ENCODE results near the gene SCMH1.

SCMH1 gene

DNA sequence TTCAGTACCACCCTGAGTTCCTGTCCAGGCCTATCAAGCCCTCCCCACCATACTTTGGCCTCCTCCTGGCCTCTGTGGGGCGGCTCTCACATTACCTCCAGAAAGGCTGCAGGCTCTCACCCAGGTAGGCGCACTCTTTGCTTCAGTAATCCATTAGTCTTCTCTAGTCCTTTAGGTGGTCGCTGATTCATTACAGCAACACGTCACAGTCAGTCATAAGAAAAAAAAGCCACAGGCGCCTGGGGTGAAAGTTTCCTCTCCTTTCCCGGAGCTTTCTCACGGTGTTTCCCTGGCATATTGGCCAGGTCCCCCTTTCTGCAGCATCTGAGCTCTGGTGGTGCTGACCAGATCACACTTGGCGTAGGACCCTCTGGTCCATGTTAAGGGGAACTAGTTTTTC is 232.6 kb downstream of the SCMH1 start:
- DNase-seq (ENCODE audit: low read depth in 2 of 3, low spot score in 1 of 3): no peak

DNA sequence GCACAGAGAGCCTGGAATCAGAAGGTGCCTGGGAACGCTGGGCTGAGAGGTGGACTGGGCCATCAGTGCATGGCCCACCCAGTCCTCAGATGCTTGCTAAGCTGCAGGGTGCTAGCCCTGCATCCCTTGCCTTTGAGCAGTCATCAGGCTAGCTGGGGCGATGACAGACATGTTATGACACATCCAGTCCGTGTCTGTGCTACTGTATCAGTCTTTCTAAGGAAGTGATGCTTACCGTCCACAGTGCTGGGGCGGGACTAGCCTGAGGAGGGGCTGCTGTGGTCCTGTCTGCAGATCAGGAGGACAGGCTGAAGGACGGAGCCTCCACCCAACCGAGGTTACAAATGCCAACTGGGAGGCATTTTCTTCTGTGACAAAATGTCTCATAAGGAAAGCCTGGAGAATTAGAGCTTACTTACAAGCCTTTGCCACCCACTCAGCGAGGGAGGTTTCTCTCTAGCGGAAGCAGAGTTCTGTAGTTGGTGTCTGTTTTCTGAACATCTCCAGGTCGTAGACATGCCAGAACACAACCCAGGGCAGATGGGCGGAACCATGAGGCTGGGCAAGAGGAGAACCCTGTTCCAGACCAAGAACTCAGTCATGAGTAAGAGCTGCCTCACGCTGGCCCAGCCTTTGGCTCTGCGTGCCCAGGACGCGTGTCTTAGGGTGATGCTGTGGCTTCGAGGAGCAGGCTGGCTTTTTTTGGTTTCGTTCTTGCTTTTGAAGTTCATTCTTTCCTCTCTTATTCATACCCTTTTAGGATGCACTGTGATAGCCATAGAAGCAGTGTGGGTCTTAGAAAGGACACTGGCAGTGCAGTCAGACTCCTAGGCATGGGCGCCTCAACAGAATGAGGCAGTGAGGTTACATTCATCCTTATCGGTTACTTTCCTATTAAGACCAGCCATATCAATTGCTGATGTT is 234.9 kb downstream of the SCMH1 start:
- DNase-seq (ENCODE audit: low read depth in 2 of 3, low spot score in 1 of 3): no peak

DNA sequence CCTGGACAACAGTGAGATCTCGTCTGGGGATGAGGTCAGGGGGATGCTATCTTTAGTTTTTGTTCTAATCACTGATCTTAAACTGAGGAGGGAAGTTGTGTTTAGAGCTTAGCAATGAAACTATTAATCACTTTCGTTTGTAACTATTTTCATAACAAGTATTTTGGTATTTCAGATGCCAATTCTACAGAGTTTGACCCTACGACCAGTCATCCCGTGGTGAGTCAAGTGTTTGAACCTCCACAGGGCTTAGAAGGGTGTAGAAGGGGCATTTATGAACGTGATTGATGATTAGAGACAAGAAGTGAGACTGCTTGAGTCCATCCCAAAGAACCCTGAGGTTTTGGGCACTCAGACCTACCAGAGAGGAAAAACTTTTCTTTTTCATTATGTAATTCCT is 236.2 kb downstream of the SCMH1 start:
- no peak for DNase-seq (ENCODE audit: low read depth in 2 of 3, low spot score in 1 of 3)

DNA sequence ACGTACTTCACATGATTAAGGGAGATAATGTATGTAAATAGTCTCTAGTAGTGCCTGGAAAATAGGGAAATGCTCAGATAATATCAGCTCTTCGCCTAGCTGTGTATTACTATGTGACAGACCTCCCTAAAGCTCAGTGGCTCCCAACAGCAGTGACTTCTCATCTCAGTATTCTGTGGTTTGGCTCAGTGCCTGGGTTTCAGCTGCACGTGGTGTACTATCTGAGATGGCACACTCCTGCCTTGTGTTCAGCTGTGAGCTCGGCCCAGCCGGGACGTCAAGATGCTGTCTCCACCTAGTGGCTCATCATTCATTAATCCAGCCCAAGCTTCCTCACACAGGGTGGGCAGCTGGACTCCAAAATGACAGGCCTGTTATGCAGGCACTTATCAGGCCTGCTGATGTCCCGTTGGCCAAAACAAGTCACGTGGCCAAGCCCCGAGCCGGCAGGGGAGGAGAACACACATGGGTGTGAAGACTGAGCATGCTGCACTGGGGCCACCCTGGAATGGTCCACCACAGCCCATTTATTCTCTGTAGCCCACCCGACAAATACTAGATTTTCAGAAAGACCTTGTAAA is 238.4 kb downstream of the SCMH1 start:
- DNase-seq (ENCODE audit: low read depth in 2 of 3, low spot score in 1 of 3): peak; percentile 81 to 87 (median 82)

DNA sequence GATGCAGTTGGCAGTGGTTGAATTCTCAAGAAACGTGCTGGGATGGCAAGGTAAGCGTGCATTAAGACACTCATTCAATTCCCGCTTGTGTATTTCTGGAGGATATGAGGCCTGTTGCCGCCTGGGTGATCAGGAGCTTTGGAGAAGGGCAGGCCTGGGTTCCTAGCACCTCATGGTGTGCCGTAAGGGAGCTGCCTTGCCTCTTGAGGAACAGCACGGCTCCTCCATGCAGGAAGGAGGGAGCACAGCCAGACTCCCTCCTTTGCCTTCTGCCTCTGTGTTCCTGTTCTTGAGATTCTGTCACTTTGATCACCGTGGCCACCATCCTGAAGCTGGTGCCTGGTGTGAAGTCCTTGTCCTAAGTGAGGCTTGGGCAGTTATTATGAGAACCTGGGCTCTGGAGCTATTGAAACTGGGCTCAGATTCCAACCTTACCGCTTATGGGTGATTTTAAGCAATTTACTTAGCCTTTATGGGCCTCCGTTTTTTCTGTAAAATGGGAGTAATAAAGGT is 238.9 kb downstream of the SCMH1 start:
- DNase-seq (ENCODE audit: low read depth in 2 of 3, low spot score in 1 of 3): no peak

DNA sequence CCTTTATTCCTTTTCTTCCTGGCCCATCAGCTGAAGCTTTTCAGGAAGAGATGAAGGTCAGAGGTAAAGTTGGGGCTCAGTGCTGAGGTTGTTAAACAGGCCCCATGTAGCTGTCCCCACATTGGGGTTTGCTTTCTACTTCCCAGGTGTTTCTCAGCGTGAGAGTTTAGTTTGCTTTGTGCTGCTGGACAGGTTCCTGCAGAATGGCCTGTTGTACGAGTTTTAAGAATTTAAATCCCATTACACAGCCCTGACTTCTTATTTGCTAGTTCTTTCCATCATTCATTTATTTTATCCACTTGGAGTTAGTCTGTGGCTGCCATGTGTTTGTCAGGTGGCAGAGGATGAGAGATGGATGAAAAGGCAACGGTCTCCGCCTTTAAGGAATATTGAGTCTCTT is 243.4 kb downstream of the SCMH1 start:
- no peak for DNase-seq (ENCODE audit: low read depth in 2 of 3, low spot score in 1 of 3)

DNA sequence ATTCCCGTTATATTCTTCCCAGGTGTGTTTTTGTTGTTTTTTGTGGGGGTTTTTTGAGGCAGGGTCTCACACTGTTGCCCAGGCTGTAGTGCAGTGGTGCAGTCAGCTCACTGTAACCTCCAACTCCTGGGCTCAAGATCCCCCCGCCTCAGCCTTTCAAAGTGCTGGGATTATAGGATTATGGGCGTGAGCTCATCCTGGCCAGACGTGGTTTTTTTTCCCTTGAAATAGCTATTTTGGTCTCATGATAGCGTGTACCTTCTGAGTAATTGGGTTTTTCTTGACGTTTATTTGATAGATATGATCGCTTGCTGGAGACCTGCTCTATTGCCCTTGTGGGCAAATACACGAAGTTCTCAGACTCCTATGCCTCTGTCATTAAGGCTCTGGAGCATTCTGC is 245.0 kb downstream of the SCMH1 start:
- no peak for DNase-seq (ENCODE audit: low read depth in 2 of 3, low spot score in 1 of 3)

DNA sequence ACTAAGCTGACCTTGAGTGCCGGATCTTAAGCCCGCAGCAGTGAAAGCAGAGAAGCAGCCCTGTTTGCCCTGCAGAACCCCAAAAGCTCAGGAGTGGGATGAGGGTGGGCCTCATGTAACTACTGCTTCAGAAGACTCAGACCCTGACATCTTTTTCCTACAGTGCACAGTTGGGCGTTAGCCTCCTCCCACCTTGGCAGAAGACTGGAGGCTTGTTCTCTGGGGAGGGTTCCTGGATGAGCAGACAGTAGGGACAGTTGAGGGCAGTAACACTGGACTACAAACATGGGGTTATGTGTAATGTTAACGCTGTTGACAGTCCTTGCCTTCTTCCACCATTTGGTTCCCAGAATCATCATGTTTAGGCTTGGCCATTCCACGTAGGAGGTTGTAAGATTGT is 253.0 kb downstream of the SCMH1 start:
- DNase-seq (ENCODE audit: low read depth in 2 of 3, low spot score in 1 of 3): no peak

DNA sequence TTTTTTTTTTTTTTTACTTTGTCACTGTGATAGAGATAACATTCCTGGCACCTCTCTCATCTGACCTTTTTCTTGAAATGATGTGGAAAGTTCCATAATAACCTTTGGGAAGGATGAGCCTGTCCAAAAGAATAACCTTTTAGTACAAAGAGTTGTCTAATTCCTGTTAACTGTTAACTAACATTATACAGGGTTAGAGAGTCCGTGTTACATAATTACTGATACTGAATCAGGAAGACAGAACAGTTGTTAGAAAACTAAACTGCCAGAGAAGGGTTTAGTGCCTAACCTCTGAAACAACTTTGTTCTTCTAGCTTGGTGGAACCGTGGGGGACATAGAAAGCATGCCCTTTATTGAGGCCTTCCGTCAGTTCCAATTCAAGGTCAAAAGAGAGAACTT is 253.8 kb downstream of the SCMH1 start:
- no peak for DNase-seq (ENCODE audit: low read depth in 2 of 3, low spot score in 1 of 3)

DNA sequence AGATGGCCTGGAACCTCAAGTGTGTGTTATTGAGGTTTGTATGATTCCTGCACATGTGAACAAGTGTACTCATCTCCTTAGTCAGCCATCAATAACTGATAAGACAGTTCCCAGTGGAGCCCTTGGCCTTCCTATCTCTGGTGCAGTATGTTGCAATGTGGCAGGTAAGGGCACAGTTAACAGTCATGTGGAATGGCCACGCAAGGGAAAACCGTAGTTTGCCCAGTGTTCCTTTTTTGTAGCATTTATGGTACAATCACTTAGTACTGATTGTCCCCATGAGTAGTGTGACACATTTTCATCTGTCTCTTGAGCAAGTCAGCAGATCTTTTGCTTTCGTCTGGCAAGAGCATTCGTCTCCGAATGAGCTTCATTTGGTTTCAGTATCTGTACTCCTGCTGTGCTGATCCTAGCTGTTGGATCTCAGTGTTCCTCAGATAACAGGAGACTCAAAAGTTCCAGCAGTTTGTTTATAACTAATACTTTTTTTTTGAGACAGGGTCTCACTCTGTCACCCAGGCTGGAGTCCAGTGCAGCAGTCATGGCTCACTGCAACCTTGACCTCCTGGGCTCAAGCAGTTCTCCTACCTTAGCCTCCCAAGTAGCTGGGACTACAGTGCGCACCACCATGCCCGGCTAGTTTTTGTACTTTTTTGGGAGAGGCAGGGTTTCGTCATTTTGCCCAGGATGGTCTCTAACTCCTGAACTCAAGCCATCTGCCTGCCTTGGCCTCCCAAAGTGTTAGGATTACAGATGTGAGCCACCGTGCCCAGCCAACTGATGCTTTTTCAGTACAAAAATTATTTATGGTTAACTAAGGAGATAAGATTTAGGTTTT is 254.4 kb downstream of the SCMH1 start:
- DNase-seq (ENCODE audit: low read depth in 2 of 3, low spot score in 1 of 3): no peak

DNA sequence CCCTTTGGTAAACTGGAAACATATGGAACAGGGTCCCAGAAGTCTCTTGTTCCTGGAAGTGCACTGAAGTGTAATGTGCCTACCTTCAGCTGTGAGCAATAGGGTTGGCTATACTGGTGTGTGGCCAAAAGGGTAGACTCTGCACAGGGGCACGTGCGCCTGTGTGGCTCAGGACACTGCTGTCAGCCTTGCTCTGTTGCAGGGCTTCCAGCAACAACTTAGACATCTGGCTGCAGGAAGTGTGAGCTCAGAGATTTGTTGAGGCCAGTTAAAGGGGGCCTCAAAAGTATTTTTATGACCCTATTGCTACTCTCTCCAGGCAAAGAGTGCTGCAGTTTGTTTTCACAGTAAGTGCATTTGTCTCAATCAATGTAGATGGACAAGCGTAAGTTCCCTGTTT is 255.2 kb downstream of the SCMH1 start:
- DNase-seq (ENCODE audit: low read depth in 2 of 3, low spot score in 1 of 3): no peak

DNA sequence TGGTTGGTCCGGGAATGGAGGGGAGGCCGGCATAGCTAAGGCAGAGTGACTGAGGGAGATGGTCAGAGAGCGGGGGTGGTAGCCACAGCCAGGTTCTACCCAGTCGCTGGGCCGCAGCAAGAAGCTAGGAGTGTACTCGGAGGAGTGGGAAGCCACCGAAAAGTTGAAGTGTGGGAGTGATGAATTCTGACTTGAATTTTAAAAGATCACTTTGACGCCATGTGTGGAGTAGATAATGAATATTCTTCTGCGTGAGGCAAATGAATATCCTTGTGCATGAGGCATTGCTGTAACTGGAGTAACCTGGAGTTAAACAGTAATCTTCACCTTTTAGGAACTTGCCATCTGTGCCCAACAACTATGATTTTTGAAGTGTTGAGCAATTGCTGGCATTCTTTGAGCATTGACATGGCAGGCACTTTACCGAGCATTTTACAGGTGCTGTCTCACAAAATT is 255.8 kb downstream of the SCMH1 start:
- no peak for DNase-seq (ENCODE audit: low read depth in 2 of 3, low spot score in 1 of 3)

DNA sequence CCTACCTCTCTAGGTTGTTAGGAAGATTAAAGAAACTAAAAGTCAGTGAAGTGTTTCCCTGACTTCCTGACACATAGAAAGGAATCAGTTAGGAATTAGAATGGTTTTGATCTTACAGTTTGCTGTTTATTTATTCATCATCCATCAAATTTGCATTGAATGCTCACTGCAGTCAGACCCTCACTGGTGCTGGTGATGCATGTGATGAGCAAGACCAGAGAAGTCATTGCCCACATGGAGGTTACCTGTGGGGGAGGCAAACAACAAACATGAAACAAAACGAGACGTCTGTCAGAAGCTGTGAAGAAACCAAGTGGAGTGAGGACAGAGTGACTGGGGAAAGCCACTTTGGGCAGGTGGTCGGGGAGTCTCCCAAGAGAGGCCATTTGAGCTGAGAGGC is 256.2 kb downstream of the SCMH1 start:
- no peak for DNase-seq (ENCODE audit: low read depth in 2 of 3, low spot score in 1 of 3)

DNA sequence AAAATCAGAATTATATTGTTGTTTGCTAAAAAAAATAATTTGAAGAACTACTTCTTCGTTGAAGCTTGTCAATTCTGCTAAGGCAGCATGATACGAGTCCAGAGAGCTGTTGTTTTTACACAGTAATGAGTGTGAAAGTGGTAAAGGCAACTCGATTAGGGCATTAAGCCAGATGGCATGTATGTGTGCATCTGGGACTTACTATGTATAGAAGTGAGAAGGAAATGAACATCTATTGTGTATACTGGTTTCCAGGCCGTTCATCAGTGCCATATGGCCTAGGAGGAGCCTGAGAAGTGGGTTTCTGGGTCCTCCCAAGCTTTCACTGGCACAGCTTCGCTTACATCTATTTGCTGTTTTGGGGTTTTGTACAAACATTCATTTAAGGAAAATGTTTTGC is 256.9 kb downstream of the SCMH1 start:
- DNase-seq (ENCODE audit: low read depth in 2 of 3, low spot score in 1 of 3): no peak

DNA sequence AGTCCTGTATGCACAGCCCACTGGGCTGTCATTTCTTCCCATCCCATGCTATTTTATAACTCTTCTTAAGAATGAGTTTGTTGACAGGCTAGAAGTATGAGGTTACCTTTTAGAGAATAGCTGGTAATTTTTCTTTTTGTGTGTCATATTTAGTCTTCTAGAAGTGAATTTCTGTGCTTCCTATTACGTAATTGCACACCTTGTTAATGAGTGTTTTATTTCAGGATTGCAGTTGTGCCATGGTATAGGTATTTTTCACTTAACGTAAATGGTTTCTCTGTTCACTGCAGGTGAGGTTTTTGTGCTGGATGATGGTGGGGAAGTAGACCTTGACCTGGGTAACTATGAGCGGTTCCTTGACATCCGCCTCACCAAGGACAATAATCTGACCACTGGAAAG is 257.6 kb downstream of the SCMH1 start:
- no peak for DNase-seq (ENCODE audit: low read depth in 2 of 3, low spot score in 1 of 3)

DNA sequence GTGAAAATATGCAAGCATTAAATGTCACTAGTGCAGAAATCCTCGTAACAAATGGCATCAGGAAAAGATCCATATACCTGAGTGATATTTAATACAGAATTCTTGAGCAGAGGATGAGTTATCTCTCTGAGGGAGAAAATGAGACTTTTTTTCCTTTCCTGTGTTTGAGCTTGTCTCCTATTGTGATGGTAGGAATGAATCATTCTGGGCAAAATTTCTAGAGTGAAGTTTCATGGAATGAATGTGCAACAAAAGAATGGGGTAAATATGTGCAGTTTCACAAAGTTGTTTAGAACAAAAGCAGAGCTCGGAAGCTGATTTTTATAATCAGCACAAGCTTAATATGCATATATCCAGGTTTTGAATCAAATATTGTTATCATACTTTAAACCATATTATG is 258.0 kb downstream of the SCMH1 start:
- no peak for DNase-seq (ENCODE audit: low read depth in 2 of 3, low spot score in 1 of 3)

DNA sequence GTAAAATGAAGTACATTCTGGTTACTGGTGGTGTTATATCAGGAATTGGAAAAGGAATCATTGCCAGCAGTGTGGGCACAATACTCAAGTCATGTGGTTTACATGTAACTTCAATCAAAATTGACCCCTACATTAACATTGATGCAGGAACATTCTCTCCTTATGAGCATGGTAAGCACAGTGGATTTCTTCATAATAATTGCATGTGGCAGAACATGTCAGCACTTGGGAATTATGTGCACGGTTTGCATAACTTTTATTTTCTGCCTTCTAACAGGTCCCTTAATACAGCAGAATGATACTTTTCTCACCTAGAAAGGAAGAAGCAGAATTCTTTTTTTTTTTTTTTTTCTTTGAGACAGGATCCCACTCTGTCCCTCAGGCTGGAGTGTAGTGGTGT is 258.8 kb downstream of the SCMH1 start:
- DNase-seq (ENCODE audit: low read depth in 2 of 3, low spot score in 1 of 3): no peak

DNA sequence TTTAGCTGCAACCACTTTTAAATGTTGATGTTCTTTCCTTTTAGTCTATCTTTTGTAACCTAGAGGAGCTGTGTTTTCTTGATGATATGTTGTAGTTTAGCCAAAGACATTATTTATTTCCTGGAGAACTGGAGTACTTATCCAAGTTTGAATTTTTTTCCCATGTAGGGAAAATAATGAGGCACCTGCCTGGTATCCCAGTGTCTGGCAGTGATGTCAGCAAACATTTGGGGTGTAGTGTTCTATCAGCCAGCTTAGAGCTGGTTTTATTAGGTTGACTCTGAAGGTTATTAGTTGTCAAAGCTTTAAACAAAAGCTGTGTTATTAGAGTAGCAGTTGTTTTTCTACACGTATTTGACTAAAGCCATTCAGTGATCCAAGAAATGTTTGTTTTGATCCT is 259.4 kb downstream of the SCMH1 start:
- no peak for DNase-seq (ENCODE audit: low read depth in 2 of 3, low spot score in 1 of 3)

DNA sequence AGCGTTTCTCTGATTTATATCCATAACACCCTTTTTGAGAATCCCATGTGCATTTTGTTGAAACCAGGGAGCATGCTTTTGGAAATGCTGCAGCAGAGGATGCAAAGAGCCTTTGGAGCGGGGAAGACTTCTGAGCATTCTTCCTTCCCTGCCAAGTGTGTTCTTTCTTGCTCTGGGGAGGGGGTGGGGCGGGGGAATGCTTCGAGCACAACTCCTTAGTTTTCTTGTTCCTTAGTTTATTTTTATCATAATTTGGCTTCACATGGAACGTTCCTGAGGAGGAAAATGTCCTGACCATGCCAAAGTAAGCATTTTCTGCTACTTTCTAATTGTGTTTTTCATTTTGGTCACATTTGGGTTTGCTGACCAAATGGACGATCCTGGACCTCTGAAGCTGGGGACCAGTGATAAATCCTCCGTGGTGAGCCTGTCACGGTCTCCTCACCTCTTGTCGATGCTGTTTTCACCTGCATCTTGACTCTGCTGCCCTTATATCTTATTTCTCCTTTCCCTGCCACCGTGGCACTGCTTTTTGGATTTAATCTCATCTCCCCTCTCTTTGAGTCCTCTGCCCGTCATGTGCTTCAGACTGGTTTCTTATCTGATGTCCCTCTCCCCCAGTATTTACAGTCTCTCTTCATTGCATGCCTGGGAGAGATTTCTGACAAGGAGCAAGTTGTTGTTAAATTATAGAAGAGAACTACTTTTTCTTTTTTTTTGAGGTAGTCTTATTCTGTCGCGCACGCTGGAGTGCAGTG is 260.2 kb downstream of the SCMH1 start:
- no peak for DNase-seq (ENCODE audit: low read depth in 2 of 3, low spot score in 1 of 3)

DNA sequence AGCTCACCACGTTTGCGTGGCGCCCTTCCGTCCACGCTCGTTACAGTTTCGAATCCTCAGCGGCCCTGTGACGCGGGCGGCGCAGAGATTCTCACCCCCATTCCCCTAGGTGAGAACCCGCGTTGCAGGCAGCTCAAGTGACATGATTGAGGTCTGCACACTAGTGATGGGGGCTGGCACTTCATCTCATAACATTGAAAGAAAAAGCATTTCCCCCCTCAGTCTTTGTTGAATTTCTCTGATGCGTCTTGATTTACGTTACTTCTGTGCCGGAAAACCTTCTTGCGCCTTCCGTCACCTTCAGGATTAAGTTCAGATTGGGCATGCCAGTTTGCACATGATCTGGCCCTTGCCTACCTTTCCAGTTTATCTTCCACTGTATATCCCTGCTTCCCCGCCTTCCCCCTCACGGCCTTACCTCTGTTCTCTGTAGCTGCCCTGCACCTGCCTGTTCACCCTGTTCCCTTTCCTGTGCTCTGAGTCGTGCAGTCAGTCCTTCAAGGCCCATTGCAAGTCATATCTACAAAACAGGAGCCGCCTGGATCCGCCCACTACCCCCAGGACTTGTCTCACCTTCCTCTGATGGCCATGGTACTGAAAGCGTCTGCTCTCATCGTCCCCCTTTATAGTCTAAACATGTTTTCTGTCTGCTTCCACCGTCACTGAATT is 261.5 kb downstream of the SCMH1 start:
- peak; percentile 45 to 51 (median 45) for DNase-seq (ENCODE audit: low read depth in 2 of 3, low spot score in 1 of 3)

All from stimulated activated CD4-positive, alpha-beta T cell treated with anti-CD3 and anti-CD28 coated beads, Interleukin-12 subunit alpha, Interleukin-12 subunit beta, amount 100 ng/mL, for 48 hours (primary cell).